ENCODE data around the gene BTN2A1.

The BTN2A1 gene

DNA sequence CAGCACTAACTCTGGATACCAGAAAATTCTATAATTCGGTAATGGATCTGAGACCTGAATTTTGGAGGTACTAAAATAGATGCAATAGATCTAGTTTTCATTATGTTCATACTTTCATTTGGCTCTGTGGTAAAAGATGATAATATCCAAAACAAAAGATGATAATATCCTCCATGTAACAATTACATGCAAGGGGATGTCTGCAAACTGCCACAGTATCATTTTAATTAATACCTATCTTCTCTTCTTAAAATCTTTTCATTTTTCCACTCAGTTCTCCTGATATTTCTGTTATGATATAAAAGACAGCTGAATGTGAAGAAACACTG is 15.6 kb downstream of the BTN2A1 start:
- peaks cover 12% of the 10 kb centered on the region for H3K79me2 ChIP-seq (ENCODE audit: control insufficient read depth, low read length)
- H3K27me3 ChIP-seq (ENCODE audit: control insufficient read depth, low read length), result no peaks in the 10 kb centered on the region
- H3K9me2 ChIP-seq (replicated peaks; ENCODE audit: control insufficient read depth, low read length), result no peaks in the 10 kb centered on the region
- H4K20me1 ChIP-seq (ENCODE audit: control insufficient read depth, insufficient read depth, low read depth, low read length), result no peaks in the 10 kb centered on the region
- peaks cover 14% of the 10 kb centered on the region for H3K9me3 ChIP-seq (ENCODE audit: control insufficient read depth, insufficient read depth, low read length)
- TF ChIP-seq, protein P1, sequence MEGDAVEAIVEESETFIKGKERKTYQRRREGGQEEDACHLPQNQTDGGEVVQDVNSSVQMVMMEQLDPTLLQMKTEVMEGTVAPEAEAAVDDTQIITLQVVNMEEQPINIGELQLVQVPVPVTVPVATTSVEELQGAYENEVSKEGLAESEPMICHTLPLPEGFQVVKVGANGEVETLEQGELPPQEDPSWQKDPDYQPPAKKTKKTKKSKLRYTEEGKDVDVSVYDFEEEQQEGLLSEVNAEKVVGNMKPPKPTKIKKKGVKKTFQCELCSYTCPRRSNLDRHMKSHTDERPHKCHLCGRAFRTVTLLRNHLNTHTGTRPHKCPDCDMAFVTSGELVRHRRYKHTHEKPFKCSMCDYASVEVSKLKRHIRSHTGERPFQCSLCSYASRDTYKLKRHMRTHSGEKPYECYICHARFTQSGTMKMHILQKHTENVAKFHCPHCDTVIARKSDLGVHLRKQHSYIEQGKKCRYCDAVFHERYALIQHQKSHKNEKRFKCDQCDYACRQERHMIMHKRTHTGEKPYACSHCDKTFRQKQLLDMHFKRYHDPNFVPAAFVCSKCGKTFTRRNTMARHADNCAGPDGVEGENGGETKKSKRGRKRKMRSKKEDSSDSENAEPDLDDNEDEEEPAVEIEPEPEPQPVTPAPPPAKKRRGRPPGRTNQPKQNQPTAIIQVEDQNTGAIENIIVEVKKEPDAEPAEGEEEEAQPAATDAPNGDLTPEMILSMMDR (IDR thresholded peaks at IDR 0.05; ENCODE audit: low read depth, low read length, poor library complexity, severe bottlenecking), result no peak
- no peak for TF ChIP-seq EZH2phosphoT487 (IDR thresholded peaks at IDR 0.05; ENCODE audit: borderline replicate concordance, low read length)
- H3F3A ChIP-seq (ENCODE audit: control insufficient read depth, insufficient read depth), result peaks cover 31% of the 10 kb centered on the region
- peak overlapping the region; percentile 98 for H3K4me2 ChIP-seq (ENCODE audit: low read length)
- peak overlapping the region; percentile 97 for H3K27ac ChIP-seq (ENCODE audit: low read depth, low read length)
- H3K36me3 ChIP-seq (ENCODE audit: control insufficient read depth, low read length), result peaks cover 39% of the 10 kb centered on the region
- H3K4me3 ChIP-seq (ENCODE audit: low read length), result peak overlapping the region; percentile 95
- H3K4me1 ChIP-seq (ENCODE audit: control insufficient read depth, low read length), result peaks cover 61% of the 10 kb centered on the region

DNA sequence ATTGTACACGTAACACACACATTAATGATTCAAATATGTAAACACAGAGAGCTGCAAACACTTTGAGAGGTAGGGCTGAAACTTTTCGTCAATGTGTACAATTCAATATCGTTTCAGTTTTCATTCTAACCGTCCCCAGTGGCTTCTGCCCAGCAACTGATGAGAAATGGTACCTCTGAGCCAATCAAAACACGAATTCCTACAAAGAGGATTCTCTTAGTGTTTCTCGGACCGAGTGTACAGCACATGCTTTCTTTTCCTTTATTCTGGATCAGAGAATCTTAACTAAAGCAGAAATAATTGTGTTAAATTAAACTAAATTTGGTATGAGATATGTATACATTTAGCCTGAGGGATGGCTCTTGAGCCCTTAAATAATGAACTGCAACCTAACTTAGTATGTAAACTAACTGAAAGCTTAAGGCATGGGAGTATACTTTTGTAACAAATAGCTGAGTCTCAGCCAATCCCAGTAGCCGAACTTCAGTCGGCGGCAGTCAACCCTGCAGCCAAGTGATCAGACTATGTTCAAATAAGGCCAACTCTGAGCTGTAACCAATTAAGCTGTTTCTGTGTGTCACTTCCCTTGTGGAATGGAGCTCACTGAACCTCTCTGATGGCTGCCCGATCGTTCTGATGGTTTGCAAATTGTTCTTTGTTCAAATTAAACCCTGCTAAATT is 16.1 kb downstream of the BTN2A1 start:
- Histone ChIP-seq H3K36me3 (ENCODE audit: control insufficient read depth, low read length) (peaks cover 34% of the 10 kb centered on the region), H3K4me1 (ENCODE audit: control insufficient read depth, low read length) (peaks cover 61% of the 10 kb centered on the region), H3K4me3 (ENCODE audit: low read length) (peak overlapping the region; percentile 95), H3K79me2 (ENCODE audit: control insufficient read depth, low read length) (peaks cover 12% of the 10 kb centered on the region), H3K27ac (ENCODE audit: low read depth, low read length) (peak overlapping the region; percentile 97), H3K9me2 (replicated peaks; ENCODE audit: control insufficient read depth, low read length) (no peaks in the 10 kb centered on the region), H4K20me1 (ENCODE audit: control insufficient read depth, insufficient read depth, low read depth, low read length) (no peaks in the 10 kb centered on the region), H3K4me2 (ENCODE audit: low read length) (peak overlapping the region; percentile 98), H3F3A (ENCODE audit: control insufficient read depth, insufficient read depth) (peaks cover 31% of the 10 kb centered on the region), H3K27me3 (ENCODE audit: control insufficient read depth, low read length) (no peaks in the 10 kb centered on the region), H3K9me3 (ENCODE audit: control insufficient read depth, insufficient read depth, low read length) (peaks cover 14% of the 10 kb centered on the region)
- TF ChIP-seq EZH2phosphoT487 (IDR thresholded peaks at IDR 0.05; ENCODE audit: borderline replicate concordance, low read length), result no peak
- TF ChIP-seq, protein P1 (IDR thresholded peaks at IDR 0.05; ENCODE audit: low read depth, low read length, poor library complexity, severe bottlenecking), result no peak

DNA sequence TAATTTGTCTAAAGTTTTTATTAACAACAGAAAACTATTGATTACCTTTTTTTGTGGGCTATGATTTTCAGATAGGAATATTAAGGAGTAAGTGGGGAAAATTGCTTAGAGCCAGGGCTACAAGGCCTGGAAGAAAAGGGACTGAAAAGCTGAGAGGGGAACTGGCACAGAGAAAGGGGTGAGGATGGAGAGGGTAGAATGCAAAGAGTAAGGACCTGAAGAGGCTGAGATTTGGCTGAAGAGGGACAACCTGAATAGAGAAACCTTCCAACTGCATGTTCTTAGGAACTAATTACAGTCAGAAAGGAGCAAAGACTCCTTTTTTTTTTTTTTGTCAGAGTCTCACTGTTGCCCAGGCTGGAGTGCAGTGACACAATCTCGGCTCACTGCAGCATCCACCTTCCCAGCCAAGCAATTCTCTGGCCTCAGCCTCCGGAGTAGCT is 16.7 kb downstream of the BTN2A1 start:
- Histone ChIP-seq H3K9me3 (ENCODE audit: control insufficient read depth, insufficient read depth, low read length) (peaks cover 14% of the 10 kb centered on the region), H4K20me1 (ENCODE audit: control insufficient read depth, insufficient read depth, low read depth, low read length) (no peaks in the 10 kb centered on the region), H3K27ac (ENCODE audit: low read depth, low read length) (peak overlapping the region; percentile 97), H3K4me2 (ENCODE audit: low read length) (peak overlapping the region; percentile 98), H3K4me1 (ENCODE audit: control insufficient read depth, low read length) (peaks cover 63% of the 10 kb centered on the region), H3K79me2 (ENCODE audit: control insufficient read depth, low read length) (peaks cover 12% of the 10 kb centered on the region), H3K9me2 (replicated peaks; ENCODE audit: control insufficient read depth, low read length) (no peaks in the 10 kb centered on the region), H3K36me3 (ENCODE audit: control insufficient read depth, low read length) (peaks cover 31% of the 10 kb centered on the region), H3K4me3 (ENCODE audit: low read length) (peak overlapping the region; percentile 95), H3F3A (ENCODE audit: control insufficient read depth, insufficient read depth) (peaks cover 31% of the 10 kb centered on the region), H3K27me3 (ENCODE audit: control insufficient read depth, low read length) (no peaks in the 10 kb centered on the region)
- TF ChIP-seq EZH2phosphoT487 (IDR thresholded peaks at IDR 0.05; ENCODE audit: borderline replicate concordance, low read length), result no peak
- TF ChIP-seq, protein P1 (IDR thresholded peaks at IDR 0.05; ENCODE audit: low read depth, low read length, poor library complexity, severe bottlenecking), result no peak

All from DOHH2 (cell line).